ENCODE measurements around the gene IGF1. TPM values are rescaled to one million over a fixed set of nuclear protein-coding genes. Genes with fewer than 3 reads are reported as not detected.
A peak's percentile ranks its signal among the peaks of the same experiment; 100 is the strongest.

IGF1 gene
- total RNA-seq, 6 donors from 2014 or later: 1.0 to 23.9 (median 5.0) TPM

DNA sequence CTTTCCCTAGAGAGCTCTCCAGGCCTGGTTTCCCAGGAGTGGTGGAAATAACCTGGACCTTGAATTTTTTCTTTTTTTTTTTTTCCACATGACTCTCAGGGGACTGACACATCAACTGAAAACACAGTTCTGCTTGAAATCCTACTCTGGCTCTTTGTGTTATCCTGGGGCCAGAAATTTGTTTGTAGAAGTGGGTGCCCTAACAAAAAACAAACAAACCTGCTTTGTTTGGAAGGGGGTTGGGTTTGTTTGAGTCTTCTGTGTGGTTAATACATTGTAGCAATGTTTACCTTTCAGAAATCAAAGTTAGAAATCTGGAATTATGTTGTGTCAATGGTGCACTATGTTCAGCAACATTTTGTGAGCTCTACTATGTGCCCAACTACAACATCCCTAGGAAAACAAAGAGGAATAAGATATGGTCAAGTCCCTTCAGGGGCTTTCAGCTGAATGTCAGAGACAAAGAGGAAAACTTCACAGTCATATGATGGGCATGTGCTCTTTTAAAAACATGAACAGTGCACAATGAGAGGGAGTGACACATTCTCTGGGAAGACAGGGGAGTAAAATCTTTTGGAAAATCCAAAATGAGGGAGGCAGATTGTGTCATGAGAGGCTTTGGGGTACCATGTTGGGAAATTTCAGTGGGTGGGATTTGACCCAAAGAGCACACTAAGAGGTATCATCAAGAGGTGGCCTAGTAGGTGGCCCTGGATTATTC lies 1.5 kb upstream of the IGF1 start:
- ATAC-seq (ENCODE audit: low FRiP score in 2 of 2) (no peak), DNase-seq (no peak)
- TF ChIP-seq POLR2A (IDR thresholded peaks at IDR 0.05): no peak
- TF ChIP-seq EP300 (IDR thresholded peaks at IDR 0.05): no peak
- TF ChIP-seq POLR2AphosphoS5 (IDR thresholded peaks at IDR 0.05): no peak
- TF ChIP-seq CTCF (IDR thresholded peaks at IDR 0.05): no peak
- H3K27ac ChIP-seq: no peak overlapping the region
- H3K4me1 ChIP-seq: peaks cover 0 to 24% (median 19%) of the 10 kb centered on the region in 4 donors
- H3K9me3 ChIP-seq: no peaks in the 10 kb centered on the region
- H3K27me3 ChIP-seq: no peaks in the 10 kb centered on the region
- no peak overlapping the region for H3K4me3 ChIP-seq
- H3K36me3 ChIP-seq: no peaks in the 10 kb centered on the region

DNA sequence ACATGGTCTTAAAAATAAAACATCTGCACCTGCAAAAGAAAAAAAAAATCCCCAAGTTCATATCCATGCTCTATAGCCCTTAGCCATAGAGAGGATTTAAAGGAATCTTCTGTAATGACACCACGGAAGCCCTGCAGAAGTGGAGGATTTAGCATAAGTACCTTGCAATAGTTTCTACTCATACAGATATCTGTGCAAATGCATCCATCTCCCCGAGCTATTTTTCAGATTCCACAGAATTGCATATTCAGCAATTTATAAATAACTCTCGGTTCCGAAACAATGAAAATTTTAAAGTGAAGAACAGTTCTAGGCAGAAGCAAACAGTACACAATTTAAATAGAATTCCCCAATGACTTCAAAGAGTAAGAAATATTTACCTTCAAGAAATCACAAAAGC lies 424 bp downstream of the IGF1 start:
- peak overlapping the region in 2 of 4 donors; percentile 24 to 25 for H3K4me3 ChIP-seq
- peaks cover 0 to 25% (median 21%) of the 10 kb centered on the region in 4 donors for H3K4me1 ChIP-seq
- 48% methylated on average over 4 of the region's 4 CpGs for WGBS, 2 donors
- ATAC-seq (ENCODE audit: low FRiP score in 2 of 2): no peak
- H3K9me3 ChIP-seq: no peaks in the 10 kb centered on the region
- H3K27ac ChIP-seq: no peak overlapping the region
- no peaks in the 10 kb centered on the region for H3K27me3 ChIP-seq
- TF ChIP-seq CTCF (IDR thresholded peaks at IDR 0.05) (no peak), POLR2AphosphoS5 (IDR thresholded peaks at IDR 0.05) (no peak), POLR2A (IDR thresholded peaks at IDR 0.05) (no peak), EP300 (IDR thresholded peaks at IDR 0.05) (no peak)
- no peaks in the 10 kb centered on the region for H3K36me3 ChIP-seq
- DNase-seq: no peak

DNA sequence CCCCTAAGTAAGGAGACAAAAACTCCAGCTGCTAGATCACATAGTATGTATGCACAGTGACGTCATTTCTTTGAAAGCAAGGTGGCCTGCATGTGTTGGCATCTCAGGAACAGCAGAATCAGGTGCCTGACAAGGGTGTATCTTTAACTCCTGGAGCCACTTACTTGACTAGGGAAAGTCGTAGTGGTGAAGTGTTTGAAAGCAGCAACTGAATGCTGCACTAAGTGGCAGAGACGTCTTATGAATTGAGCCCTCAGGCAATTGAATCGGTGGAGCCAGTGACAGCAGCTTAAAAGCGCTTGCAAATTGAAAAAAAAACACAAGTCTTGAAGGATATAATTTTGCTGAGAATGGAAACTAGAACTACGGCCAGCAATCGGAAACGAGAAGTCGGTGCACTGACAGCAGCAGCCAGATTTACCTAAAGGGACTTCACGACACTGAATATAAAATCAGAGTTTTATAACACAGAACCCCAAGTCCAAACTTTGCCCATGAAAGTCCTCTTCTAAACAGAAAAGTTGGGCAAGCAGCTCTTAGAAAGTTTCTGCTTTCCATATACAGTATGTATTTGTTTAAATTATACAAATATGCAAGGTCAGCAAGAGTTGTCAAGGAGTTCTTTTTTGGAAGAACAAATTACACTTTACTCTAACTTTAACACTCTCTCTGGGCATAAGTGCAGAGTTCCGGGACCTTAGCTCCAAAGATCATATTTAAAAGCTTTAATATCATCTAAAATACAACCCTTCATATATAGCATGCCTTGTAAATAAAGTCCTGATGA lies 1.1 kb downstream of the IGF1 start:
- Histone ChIP-seq H3K9me3 (no peaks in the 10 kb centered on the region), H3K36me3 (no peaks in the 10 kb centered on the region), H3K4me3 (peak overlapping the region in 3 of 4 donors; percentile 9 to 25 (median 24)), H3K27me3 (no peaks in the 10 kb centered on the region), H3K4me1 (peaks cover 0 to 32% (median 18%) of the 10 kb centered on the region in 4 donors), H3K27ac (peak overlapping the region in 1 of 4 donors; percentile 41)
- peak in 1 of 2 donors; percentile 24 for DNase-seq
- ATAC-seq (ENCODE audit: low FRiP score in 2 of 2): peak in 1 of 2 donors; percentile 21
- TF ChIP-seq POLR2A (IDR thresholded peaks at IDR 0.05): no peak
- TF ChIP-seq EP300 (IDR thresholded peaks at IDR 0.05): no peak
- TF ChIP-seq POLR2AphosphoS5 (IDR thresholded peaks at IDR 0.05): no peak
- no peak for TF ChIP-seq CTCF (IDR thresholded peaks at IDR 0.05)
- 26 to 33% methylated on average over 11 of the region's 11 CpGs for WGBS, 2 donors

DNA sequence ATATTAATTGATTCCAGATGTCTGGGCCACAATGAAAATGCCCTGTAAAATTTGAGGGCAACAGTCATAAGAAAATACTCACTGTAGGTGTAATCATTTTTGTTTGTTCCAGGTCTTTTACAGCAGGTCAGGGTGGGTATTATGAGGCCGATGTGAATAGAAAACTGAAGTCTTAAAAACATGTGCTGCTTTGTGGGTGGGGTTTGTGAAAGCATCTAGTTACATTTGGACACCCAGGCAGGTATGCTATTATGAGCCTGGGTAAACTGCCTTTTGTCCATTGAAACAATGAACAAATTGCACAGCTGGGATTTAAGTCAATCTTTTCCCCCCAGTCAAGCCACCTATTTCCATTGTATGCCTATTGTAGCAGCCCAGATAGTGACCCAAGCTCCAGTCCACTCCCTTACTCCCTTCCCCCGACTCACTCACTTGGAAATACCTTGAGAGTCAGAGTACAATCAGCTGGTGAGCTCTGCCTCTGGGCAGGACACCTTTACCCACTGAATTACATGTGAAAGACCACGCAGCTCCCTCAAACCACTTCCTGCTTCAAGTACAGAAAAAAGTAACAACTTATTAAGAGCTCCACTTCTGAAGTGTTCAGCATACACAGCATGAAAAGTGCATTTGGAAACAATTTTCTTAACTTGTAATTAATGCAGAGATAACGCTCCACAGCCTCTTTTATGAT lies 1.8 kb downstream of the IGF1 start:
- TF ChIP-seq CTCF (IDR thresholded peaks at IDR 0.05): no peak
- TF ChIP-seq POLR2A (IDR thresholded peaks at IDR 0.05): no peak
- TF ChIP-seq POLR2AphosphoS5 (IDR thresholded peaks at IDR 0.05): no peak
- TF ChIP-seq EP300 (IDR thresholded peaks at IDR 0.05): no peak
- H3K27me3 ChIP-seq: no peaks in the 10 kb centered on the region
- peak overlapping the region in 1 of 4 donors; percentile 41 for H3K27ac ChIP-seq
- no peaks in the 10 kb centered on the region for H3K36me3 ChIP-seq
- ATAC-seq (ENCODE audit: low FRiP score in 2 of 2) (peak in 1 of 2 donors; percentile 7), DNase-seq (peak in 1 of 2 donors; percentile 32)
- H3K4me1 ChIP-seq: peaks cover 0 to 33% (median 15%) of the 10 kb centered on the region in 4 donors
- H3K9me3 ChIP-seq: no peaks in the 10 kb centered on the region
- peak overlapping the region in 3 of 4 donors; percentile 9 to 25 (median 24) for H3K4me3 ChIP-seq
- 25 to 28% methylated on average over 4 of the region's 4 CpGs for WGBS, 2 donors

Data from upper lobe of left lung (tissue), 6 donors.